GM19193 (cell line): ENCODE data around the gene VRK2.

ENCODE experiments used
- POLR2A ChIP-seq: IDR thresholded peaks from 4 replicates; pipeline ENCODE4 v1.6.1; 2011; ENCODE audit not compliant: insufficient read depth, insufficient read length; ENCODE audit errors: extremely low read depth

VRK2 gene

DNA sequence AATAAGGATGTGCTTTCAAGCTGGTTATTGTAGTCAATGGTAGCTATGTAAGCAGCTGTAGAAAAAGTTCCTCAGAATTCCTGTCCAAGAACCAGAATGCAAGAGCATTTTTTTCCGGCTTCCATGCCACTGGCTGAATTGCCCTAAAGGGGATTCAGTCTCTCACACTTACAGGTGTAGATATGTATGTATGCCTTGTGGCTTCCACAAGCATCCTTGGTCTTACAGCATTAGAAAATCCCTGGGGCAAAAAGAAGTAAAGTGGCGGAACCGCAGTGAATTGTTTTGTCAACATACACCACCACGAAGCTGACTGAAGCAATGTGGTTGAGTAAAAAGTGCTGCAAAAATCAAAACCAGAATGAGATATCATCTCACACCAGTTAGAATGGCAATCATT, 139.9 kb downstream of the VRK2 start:
- TF ChIP-seq POLR2A: no peak

DNA sequence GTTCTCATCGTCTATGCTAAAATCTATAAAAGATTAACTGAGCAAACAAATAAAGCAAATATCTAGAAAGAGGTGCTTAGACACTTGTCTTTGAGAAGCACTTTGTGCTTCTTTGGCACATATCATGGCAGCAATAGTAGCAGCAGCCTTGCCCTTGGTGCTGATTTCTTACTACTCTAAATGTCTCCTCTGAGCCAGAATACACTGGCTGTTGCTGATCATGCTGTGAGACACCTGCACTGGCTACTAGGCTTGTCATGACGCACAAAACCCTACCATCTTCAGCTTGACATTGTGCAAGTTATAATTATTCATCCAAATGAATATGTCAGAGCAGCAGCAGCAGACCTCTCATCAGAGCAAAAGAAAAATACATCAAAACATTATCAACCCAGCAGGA, 147.9 kb downstream of the VRK2 start:
- TF ChIP-seq POLR2A: no peak

- no peak for TF ChIP-seq POLR2A
Observed at GRCh38 chr2:58195662-58196061, 149.1 kb downstream of the VRK2 start.

DNA sequence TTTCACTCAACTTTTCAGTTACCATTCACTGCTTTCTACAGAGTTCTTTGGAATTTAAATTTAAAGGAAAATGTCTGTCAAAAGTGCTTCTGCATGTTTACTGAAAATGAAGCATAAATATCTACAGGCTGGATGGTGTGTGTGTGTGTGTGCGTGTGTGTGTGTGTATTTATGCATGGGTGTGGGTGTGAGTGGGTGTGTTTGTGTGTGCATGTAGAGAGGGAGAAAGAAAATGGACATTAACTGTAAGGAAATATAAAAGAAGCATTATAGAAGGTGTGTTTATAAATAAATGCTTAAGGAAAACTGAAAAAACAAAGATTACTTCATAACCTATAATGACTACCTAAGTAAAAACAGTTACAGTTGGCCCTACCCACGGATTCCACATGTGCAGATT, 151.3 kb downstream of the VRK2 start:
- TF ChIP-seq POLR2A: no peak

GRCh38 chr2:58202404-58202803, 155.8 kb downstream of the VRK2 start:
- TF ChIP-seq POLR2A: no peak

- no peak for TF ChIP-seq POLR2A
Observed at GRCh38 chr2:58203018-58203417, 156.4 kb downstream of the VRK2 start.

- TF ChIP-seq POLR2A: no peak
Observed at GRCh38 chr2:58204195-58204959, 157.8 kb downstream of the VRK2 start.

DNA sequence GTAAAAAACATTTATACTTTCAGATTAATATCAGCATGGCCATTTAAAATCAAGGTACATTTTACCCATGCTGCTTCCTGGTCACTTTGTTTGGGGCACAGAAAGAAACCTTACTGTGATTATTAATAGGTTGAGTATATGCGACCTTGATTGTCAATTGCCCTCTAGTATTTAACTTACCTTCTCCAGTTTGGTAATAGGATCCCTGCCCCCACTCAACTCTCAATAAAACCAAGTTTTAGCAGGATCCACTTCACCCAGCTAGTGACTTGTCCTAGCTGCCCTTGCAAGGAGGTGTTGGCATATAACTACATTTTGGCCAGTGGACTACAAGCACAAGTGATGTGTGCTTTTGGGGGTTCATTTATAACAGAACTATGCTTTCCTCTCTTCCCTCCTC, 160.2 kb downstream of the VRK2 start:
- TF ChIP-seq POLR2A: no peak

GRCh38 chr2:58207189-58207588, 160.6 kb downstream of the VRK2 start:
- no peak for TF ChIP-seq POLR2A
